HUDEP-2 (cell line): Measurements from ENCODE around the gene PLPPR3.
"Not testable (repeated sequence)": the region's sequence is repeated elsewhere in the genome, so short reads cannot be mapped to it uniquely, and the experiment has no call there.

Source experiments
- DNase-seq, 76 experiments: peaks; one replicate each; lab custom pipeline; 2025; ENCODE audit not compliant: unreplicated experiment in 76 of 76; lab: John Stamatoyannopoulos, UW

Gene PLPPR3

DNA sequence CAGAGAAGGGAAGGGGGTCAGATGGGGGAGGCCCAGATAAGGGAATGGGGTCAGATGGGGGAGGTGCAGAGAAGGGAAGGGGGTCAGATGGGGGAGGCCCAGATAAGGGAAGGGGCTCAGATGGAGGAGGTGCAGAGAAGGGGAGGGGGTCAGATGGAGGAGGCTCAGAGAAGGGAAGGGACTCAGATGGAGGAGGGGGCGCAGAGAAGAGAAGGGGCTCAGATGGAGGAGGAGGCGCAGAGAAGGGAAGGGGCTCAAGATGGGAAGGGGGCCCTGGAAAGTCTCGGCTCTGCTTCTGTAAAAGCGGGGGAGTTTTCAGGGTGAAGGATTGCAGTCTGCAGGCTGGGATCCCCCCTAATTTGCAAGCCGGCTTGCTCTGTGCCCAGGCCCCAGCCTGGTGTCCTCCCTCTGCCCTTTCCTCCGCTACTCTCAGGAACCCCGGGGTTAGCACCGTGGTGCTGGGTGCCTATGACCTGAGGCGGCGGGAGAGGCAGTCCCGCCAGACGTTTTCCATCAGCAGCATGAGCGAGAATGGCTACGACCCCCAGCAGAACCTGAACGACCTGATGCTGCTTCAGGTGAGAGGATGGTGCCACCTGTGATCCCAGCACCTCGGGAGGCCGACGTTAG, 7.5 kb upstream of the PLPPR3 start:
- DNase-seq = no peak

DNA sequence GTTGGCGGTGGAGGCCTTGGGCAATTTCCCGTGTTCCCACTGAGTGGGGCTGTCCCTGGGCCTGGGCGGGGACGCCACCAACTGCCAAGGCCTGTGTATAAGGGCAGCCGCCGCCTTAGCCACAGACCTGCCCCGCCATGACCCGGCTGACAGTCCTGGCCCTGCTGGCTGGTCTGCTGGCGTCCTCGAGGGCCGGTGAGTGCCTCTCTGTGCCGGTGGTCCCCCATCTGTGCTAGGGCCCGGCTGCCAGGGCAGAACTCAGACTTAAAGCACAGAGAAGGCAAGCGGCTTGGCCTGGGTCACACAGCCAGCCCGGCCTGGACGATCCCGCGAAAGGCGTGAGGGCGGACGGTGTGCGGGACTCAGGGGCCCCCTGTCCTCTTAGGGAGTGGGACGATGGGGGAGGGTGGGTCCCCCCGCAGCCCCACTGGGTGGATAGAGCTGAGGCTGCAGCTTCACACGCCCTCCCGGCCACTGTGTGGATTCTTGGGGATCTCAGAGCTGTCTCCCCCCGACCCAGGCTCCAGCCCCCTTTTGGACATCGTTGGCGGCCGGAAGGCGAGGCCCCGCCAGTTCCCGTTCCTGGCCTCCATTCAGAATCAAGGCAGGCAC, 6.1 kb upstream of the PLPPR3 start, which contains the start of gene AZU1:
Gene AZU1, plus strand, starts transcription at position 128 of the 612 bp plus-strand sequence. Its CDS starts 10 bp downstream, at position 138.
- DNase-seq = peak in 61 of 76 experiments; percentile 36 to 80 (median 65)

DNA sequence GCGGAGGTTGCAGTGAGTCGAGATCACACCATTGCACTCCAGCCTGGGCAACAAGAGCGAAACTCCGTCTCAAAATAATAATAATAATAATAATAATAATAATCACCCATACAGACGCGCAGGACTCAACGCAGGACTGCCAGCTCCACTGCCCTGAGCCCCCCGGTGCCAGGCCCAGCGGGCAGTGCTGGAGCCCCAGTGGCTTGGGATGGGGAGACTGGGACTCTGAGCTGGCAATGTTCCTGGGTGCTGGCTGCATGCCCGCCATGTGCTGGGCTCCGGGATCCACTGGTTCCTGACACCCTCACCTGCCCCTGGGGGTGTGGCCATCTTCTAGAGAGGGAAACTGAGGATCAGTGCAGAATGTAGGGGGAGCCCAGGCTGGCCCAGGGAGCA, 5.6 kb upstream of the PLPPR3 start:
- DNase-seq = peak in 5 of 76 experiments; percentile 20 to 60 (median 33)

- no peak for DNase-seq
These were observed 4.3 kb upstream of the PLPPR3 start for GRCh38 chr19:825897-826644.

DNA sequence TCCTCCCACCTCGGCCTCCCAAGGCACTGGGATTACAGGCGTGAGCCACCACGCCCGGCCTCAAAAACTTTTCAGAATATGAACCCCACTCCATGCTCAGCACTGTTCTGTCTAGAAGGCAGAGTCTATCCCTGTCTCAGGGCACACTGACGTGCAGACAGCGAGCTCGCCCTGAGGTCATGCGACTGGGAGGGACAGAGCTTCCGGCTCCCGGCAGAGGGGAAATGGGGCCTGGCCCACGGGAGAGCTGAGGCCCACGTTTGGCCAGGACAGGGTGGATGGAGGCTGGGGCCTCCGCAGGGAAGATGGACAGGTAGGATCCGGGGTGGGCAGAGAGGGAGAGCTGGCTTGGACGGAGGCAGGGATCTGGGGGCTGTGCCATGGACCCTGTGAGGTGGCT, 3.1 kb upstream of the PLPPR3 start:
- DNase-seq = no peak

GRCh38 chr19:823565-824121, 1.9 kb upstream of the PLPPR3 start:
- peak in 5 of 76 experiments; percentile 17 to 41 (median 27) for DNase-seq

GRCh38 chr19:821231-821824, 427 bp downstream of the PLPPR3 start:
- DNase-seq = peak in 1 of 76 experiments; percentile 35

DNA sequence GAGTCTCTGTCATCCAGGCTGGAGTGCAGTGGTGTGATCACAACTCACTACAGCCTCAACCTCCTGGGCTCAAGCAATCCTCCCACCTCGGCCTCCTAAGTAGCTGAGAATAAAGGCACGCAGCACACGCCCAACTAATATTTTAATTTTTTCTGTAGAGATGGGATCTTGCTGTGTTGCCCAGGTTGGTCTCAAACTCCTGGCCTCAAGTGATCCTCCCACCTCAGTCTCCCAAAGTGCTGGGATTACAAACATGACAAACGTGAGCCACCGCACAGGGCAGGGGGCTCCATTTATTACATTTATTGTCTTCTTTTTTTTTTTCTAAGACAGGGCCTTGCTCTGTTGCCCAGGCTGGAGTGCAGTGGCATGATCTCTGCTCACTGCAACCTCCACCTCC, 1.5 kb downstream of the PLPPR3 start:
- DNase-seq = not testable (repeated sequence)

- no peak for DNase-seq
These were observed 5.3 kb downstream of the PLPPR3 start for GRCh38 chr19:816500-816857.

DNA sequence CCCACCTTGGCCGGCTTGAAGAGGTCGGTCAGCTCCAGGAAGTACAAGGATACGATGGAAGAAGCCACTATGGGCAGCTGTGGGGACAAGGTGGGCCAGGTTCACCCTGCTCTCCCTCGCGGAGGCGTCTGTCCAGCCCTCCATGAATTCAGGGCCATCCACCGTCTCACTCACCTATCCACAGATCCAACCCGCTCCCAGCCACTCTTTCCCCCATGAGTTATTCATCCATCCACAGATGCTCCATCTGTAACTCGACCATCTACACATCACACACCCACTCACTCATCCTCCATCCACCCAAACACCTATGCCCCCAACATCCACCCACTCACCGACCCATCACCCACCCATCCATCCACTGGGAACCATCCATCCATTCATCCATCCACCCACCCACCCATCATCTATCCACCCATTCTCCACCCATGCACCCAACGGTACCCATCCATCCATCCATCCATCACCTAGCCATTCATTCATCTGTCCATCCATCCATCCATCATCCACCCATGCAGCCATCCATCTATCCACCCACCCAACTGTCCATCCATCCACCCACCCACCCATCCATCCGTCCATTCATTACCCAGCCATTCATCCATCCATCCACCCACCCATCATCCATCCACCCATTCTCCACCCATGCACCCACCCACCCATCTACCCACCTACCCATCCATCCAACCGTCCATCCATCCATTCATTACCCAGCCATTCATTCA, 5.8 kb downstream of the PLPPR3 start:
- no peak for DNase-seq

DNA sequence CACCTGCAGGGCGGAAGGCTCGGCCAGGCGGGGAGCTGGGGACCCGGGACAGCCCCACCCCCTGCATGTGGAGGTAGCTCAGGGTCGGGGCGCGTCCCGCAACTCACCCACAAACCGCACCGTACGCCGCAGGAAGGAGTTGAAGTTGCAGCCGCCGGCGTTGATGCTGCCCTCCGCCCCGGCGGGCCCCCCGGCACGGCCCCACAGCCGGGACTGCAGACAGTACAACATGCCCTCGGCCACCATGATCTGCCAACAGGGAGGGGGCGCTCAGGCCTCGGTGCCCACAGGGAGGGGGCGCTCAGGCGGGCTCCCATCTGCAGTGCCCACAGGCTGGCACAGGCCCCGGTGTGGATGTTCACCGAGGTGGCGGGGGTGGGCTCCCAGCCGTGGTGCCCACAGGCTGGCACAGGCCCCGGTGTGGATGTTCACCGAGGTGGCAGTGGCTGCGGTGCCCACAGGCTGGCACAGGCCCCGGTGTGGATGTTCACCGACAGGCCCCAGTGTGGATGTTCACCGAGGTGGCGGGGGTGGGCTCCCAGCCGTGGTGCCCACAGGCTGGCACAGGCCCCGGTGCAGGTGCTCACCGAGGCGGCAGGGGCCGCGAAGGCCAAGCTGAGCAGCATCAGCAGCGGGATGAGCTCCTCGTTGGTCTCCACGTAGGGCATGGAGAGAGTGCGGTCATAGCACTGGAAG, 6.5 kb downstream of the PLPPR3 start:
- DNase-seq = no peak

DNA sequence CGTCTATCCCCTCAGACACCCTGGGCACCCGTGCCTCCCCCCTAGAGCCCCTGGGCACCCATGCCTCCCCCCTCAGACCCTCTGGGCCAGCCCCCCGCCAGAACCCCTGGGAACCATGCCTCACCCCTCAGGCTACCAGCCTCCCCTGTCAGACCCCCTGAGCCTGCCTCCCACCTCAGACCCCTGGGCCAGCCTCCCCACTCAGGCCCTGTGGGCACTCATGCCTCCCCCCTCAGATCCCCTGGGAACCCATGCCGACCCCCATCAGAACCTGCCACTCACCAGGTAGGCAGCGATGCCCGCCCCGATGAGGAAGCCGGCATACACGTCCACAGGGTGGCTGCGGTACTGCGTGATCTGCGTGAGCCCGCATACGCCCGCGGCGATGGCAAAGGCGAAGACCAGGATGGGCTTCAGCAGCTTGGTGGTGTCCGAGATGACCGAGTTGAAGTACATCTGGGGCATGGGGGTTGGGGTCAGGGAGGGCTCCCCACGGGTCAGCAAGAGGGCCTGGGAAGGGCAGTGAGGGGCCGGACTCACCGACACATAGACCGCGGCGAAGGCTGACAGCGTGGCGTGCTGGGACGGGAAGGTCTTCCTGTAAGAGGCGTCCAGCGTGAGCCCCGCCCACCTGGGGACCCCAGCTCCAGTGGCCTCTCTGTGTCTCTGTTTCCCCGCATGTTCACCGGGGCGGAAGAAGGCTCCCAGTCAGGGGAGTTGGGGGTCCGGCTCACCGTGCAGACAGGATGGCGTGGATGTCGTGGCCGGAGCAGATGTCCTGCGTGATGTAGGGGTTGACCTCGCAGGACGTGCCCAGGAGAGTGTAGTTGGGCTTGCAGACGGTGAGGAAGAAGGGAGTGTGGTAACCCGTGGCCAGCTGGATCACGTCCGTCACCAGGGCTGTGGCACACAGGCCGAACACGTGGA, 7.3 kb downstream of the PLPPR3 start:
- DNase-seq = no peak

DNA sequence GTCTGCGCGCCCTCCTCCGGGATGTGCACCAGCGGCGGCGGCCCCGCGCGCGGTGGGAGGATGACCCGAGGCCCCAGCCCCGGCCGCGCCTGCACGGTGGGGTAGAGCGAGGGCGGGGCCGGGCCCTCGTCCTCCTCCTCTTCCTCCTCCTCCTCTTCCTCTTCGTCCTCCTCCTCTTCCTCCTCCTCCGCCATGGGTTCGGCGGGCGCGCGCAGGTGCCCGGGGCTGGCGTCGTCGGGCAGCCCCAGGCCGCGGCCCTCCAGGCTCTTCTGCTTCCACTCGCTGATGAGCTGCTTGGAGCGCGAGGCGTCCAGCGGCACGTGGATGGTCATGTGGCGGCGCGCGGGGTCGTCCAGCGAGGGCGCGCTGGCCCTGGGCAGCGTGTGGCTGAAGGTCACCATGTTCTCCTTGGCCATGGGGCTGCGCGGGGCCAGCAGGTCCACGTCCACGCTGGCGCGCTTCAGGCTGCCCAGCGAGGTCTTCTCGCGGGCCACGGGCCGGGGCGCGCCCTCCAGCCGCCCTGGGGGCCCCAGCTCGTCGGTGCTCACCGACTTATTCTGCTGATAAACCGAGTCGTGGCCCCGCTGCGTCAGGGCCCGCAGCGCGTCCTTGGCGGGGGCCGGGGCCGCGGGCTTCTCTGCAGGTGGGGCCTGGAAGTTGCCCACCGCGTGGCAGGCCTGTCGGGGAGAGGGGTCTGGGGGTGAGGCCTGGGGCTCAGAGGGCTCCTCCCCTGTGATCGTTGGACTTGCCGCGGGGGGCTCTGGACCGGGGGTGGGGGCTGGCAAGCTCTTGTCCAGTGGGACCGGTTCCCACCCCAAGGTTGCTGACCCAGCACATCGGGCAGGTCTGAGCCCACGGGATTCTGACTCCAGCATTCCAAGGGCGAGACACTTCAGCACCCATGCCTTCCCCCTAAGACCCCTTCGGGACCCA, 8.3 kb downstream of the PLPPR3 start:
- no peak for DNase-seq

DNA sequence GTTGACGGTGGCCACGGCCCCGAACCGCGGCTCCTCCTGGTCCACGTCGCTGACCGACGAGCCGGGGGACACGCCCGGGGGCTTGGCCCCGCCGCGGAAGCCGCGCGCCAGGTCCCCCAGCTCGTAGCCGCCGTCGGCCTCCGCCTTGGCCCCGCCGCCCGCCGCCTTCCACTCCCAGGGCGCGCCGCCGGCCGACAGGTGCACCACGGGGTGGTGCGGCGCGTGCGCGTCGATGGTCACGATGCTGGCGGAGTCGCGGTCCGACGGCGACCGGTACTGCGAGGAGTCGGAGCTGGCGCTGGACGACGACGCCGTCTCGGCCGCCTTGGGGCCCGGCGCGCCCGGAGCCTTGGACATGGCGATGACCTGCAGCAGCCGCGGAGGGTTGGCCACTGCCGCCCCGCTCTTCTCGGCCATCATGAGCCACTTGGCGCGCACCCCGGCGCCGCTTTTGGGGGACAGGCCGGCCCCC, 9.0 kb downstream of the PLPPR3 start:
- no peak for DNase-seq

DNA sequence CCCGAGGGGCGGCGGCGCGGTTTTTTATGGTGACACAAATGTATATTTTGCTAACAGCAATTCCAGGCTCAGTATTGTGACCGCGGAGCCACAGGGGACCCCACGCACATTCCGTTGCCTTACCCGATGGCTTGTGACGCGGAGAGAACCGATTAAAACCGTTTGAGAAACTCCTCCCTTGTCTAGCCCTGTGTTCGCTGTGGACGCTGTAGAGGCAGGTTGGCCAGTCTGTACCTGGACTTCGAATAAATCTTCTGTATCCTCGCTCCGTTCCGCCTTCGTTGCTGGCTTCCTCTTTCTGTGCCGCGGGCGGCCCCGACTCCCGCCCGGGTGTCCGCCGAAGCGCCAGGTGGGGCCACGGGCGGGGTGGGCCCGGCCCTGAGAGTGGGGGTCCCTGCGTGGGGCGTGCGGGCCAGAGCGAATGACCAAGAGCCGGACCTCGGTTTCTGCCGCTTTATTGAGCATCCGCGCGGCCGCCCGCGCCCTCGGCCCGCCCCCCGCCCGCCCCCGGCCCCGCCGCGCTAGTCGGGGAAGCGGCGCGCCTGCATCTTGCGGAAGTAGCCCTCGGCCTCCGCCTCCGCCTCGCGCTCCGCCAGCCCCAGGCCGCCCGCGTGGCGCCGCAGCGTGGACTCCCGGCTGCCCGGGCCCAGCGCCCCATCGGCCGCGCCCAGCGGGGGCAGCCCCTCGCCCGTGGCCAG, 9.6 kb downstream of the PLPPR3 start:
- peak in 1 of 76 experiments; percentile 22 for DNase-seq

DNA sequence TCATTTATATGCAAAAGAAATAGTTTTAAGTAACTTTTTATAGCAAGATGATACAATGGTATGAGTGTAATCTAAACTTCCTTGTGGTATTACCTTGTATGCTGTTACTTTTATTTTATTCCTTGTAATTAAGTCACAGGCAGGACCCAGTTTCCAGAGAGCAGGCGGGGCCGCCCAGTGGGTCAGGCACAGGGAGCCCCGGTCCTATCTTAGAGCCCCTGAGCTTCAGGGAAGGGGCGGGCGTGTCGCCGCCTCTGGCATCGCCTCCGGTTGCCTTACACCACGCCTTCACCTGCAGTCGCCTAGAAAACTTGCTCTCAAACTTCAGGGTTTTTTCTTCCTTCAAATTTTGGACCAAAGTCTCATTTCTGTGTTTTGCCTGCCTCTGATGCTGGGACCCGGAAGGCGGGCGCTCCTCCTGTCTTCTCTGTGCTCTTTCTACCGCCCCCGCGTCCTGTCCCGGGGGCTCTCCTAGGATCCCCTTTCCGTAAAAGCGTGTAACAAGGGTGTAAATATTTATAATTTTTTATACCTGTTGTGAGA, 10.2 kb downstream of the PLPPR3 start:
- DNase-seq = no peak
